SK-N-SH (cell line): ENCODE data around the gene EEIG1. TPM values are rescaled to one million over a fixed set of nuclear protein-coding genes. Genes with fewer than 3 reads are reported as not detected.

Experiments used
- CTCF ChIA-PET: fragments of 300-600, 350-600 bp; formaldehyde crosslinking; extraction: SDS; loops from one replicate; lab custom pipeline; 2021; lab: Yijun Ruan, JAX
- POLR2A ChIA-PET: fragments of 350-600 bp; sonication (Branson Sonifier 250); formaldehyde crosslinking; extraction: SDS; loops from one replicate; lab custom pipeline; 2020; ENCODE audit warnings: antibody characterized with exemption, inconsistent platforms; lab: Yijun Ruan, JAX
- DNase-seq: peaks from one replicate; pipeline ENCODE4 v3.0.0; 2012
- H2AFZ ChIP-seq: fragments of 200-600 bp; sonication (generic); 2 replicates; pipeline ENCODE4 v1.8.1; 2016; ENCODE audit warnings: antibody characterized with exemption, mild to moderate bottlenecking, low read depth
- H3F3A ChIP-seq: fragments of 200-600 bp; sonication (generic); replicated peaks from 2 replicates; pipeline ENCODE3; 2016; ENCODE audit warnings: antibody characterized with exemption, mild to moderate bottlenecking; ENCODE audit not compliant: insufficient read depth
- H3K27ac ChIP-seq, 2 experiments: fragments of 200-500 bp in 1 of 2; fragments of 200-600 bp in 1 of 2; sonication (Bioruptor generic) in 1 of 2; sonication (generic), shearing (Covaris generic) in 1 of 2; 2 replicates each; pipeline versions ENCODE4 v1.5.1 to v1.6.1; 2014 to 2016; ENCODE audit warnings: low read depth in 2 of 2, inconsistent platforms in 1 of 2, low read length in 1 of 2, mild to moderate bottlenecking in 1 of 2, mixed read lengths in 1 of 2
- H3K27me3 ChIP-seq: fragments of 200-600 bp; sonication (generic), shearing (Covaris generic); 2 replicates; pipeline ENCODE4 v1.6.1; 2016; ENCODE audit warnings: mixed run types; ENCODE audit not compliant: insufficient read depth
- H3K36me3 ChIP-seq, 2 experiments: fragments of 200-500 bp in 1 of 2; fragments of 200-600 bp in 1 of 2; sonication (Bioruptor generic) in 1 of 2; sonication (generic) in 1 of 2; replicated peaks in 1 of 2; 2 replicates each; pipeline versions ENCODE3 to v1.5.1; 2014 to 2016; ENCODE audit warnings: low read length in 1 of 2, mild to moderate bottlenecking in 1 of 2; ENCODE audit not compliant: insufficient read depth in 2 of 2, control insufficient read depth in 1 of 2
- H3K4me1 ChIP-seq, 2 experiments: fragments of 200-500 bp in 1 of 2; fragments of 200-600 bp in 1 of 2; sonication (Bioruptor generic) in 1 of 2; sonication (generic), shearing (Covaris generic) in 1 of 2; 2 replicates each; pipeline versions ENCODE4 v1.5.1 to v1.6.1; 2014 to 2016; ENCODE audit warnings: low read depth in 1 of 2, low read length in 1 of 2, mixed run types in 1 of 2; ENCODE audit not compliant: insufficient read depth in 2 of 2, control insufficient read depth in 1 of 2
- H3K4me2 ChIP-seq: fragments of 200-600 bp; sonication (generic), shearing (Covaris generic); 2 replicates; pipeline ENCODE4 v1.6.1; 2017; ENCODE audit warnings: mixed run types
- H3K4me3 ChIP-seq, 2 experiments: fragments of 200-500 bp in 1 of 2; fragments of 200-600 bp in 1 of 2; sonication (Bioruptor generic) in 1 of 2; sonication (generic), shearing (Covaris generic) in 1 of 2; 2 replicates each; pipeline versions ENCODE4 v1.5.1 to v1.8.1; 2014 to 2016; ENCODE audit warnings: low read depth in 2 of 2, inconsistent platforms in 1 of 2, low read length in 1 of 2, mild to moderate bottlenecking in 1 of 2, mixed read lengths in 1 of 2, moderate library complexity in 1 of 2
- H3K79me2 ChIP-seq: fragments of 200-600 bp; sonication (generic); 2 replicates; pipeline ENCODE4 v1.8.1; 2017; ENCODE audit warnings: mild to moderate bottlenecking; ENCODE audit not compliant: insufficient read depth
- H3K9ac ChIP-seq: fragments of 200-600 bp; sonication (generic); 2 replicates; pipeline ENCODE4 v1.6.1; 2017; ENCODE audit warnings: mixed run types
- H3K9me2 ChIP-seq: fragments of 200-600 bp; sonication (generic); 2 replicates; pipeline ENCODE4 v1.6.1; 2017; ENCODE audit warnings: mixed run types
- H3K9me3 ChIP-seq: fragments of 200-600 bp; sonication (generic); 2 replicates; pipeline ENCODE4 v1.6.1; 2017; ENCODE audit warnings: mixed run types, mild to moderate bottlenecking, moderate library complexity
- H4K20me1 ChIP-seq: fragments of 200-600 bp; sonication (generic); 2 replicates; pipeline ENCODE4 v1.6.1; 2017; ENCODE audit warnings: mild to moderate bottlenecking, mixed run types; ENCODE audit not compliant: insufficient read depth
- FOSL2 ChIP-seq: IDR thresholded peaks from 2 replicates; pipeline ENCODE4 v1.4.0; 2012; ENCODE audit warnings: low read depth, mild to moderate bottlenecking, moderate library complexity, borderline replicate concordance
- FOXJ3 ChIP-seq: sonication (generic); formaldehyde crosslinking; IDR thresholded peaks from 2 replicates; pipeline ENCODE4 v1.5.1; 2020; ENCODE audit warnings: mild to moderate bottlenecking, missing genetic modification reagents
- FOXM1 ChIP-seq: IDR thresholded peaks from 2 replicates; pipeline ENCODE4 v1.4.0; 2012; ENCODE audit warnings: low read depth, mild to moderate bottlenecking
- GABPA ChIP-seq: IDR thresholded peaks from 2 replicates; pipeline ENCODE4 v1.4.0; 2012; ENCODE audit warnings: low read depth, mild to moderate bottlenecking
- GATA2 ChIP-seq: sonication (generic); formaldehyde crosslinking; IDR thresholded peaks from 2 replicates; pipeline ENCODE4 v1.5.0; 2020; ENCODE audit warnings: mild to moderate bottlenecking, missing genetic modification reagents
- JUND ChIP-seq: IDR thresholded peaks from 2 replicates; pipeline ENCODE4 v1.4.0; 2012
- MEF2A ChIP-seq: IDR thresholded peaks from 2 replicates; pipeline ENCODE4 v1.4.0; 2012; ENCODE audit warnings: low read depth, borderline replicate concordance
- MXI1 ChIP-seq: IDR thresholded peaks from 2 replicates; pipeline ENCODE4 v1.6.1; 2012; ENCODE audit warnings: mild to moderate bottlenecking, low read depth, low read length, improper control_type of control experiment
- NRF1 ChIP-seq: IDR thresholded peaks from 2 replicates; pipeline ENCODE4 v1.6.1; 2012; ENCODE audit warnings: low read depth, mild to moderate bottlenecking, low read length
- POLR2AphosphoS5 ChIP-seq: IDR thresholded peaks from 2 replicates; pipeline ENCODE4 v1.6.1; 2012; ENCODE audit warnings: low read depth, low read length
- RCOR1 ChIP-seq: fragments of 150-350 bp; IDR thresholded peaks from 2 replicates; pipeline ENCODE4 v1.6.1; 2017; ENCODE audit warnings: antibody characterized with exemption, low read length
- REST ChIP-seq: IDR thresholded peaks from 2 replicates; pipeline ENCODE4 v1.6.1; 2012; ENCODE audit warnings: mild to moderate bottlenecking, low read depth, low read length, moderate library complexity
- SMC3 ChIP-seq: IDR thresholded peaks from 2 replicates; pipeline ENCODE4 v1.6.1; 2012; ENCODE audit warnings: low read depth, low read length, improper control_type of control experiment
- TAF1 ChIP-seq: IDR thresholded peaks from 2 replicates; pipeline ENCODE4 v1.6.1; 2012; ENCODE audit warnings: low read depth, mild to moderate bottlenecking, low read length, moderate library complexity, borderline replicate concordance
- USF2 ChIP-seq: fragments of 150-350 bp; IDR thresholded peaks from 2 replicates; pipeline ENCODE4 v1.6.1; 2017; ENCODE audit warnings: antibody characterized with exemption, low read length, low read depth, borderline replicate concordance
- WGBS: methylation state at CpG from one replicate; pipeline ENCODE4 v1.1.6; 2017; ENCODE audit warnings: low lambda C conversion rate; 5-methylcytosine and 5-hydroxymethylcytosine counted together
- polyA plus RNA-seq, 3 experiments: library from polyadenylated mRNA; depleted of rRNA; stranded (reverse); fragments of >200 nt; gene quantifications; 2 replicates each; pipeline ENCODE4 v1.2.3, GENCODE V29; 2012
- TF ChIP-seq, protein P1 (sequence below): fragments of 150-350 bp; IDR thresholded peaks from 2 replicates; pipeline ENCODE4 v1.6.1; 2016; ENCODE audit warnings: mild to moderate bottlenecking, low read depth, low read length

The EEIG1 gene
- polyA plus RNA-seq, 1 of the 3 experiments (the other 2 are of a cell fraction): 26.2 TPM

DNA sequence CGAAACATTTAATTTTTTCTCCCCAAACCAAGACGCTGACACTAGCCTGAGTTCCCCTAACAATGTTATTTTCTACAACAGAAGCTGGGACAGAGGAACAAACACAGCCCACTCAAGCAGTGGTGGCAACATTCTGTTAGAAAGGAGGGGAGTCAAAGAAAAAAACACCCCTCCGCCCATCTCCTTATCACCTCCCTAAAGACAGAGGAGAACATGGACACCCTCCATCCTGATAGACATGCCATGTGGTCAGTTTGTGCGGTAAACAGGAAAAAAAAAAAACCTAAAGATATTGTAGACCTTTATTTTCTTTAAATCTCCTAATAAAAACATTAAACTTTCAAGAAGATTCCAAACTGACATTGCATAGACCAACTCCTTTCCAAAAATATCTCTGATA is 40.2 kb downstream of the EEIG1 start:
- Histone ChIP-seq H3K9ac (no peak overlapping the region), H3K79me2 (peaks cover 21% of the 10 kb centered on the region), H3K27ac (no peak overlapping the region), H3K4me1 (peaks cover 10 to 45% of the 10 kb centered on the region in 2 experiments), H3K9me2 (no peaks in the 10 kb centered on the region), H2AFZ (no peak overlapping the region), H3K27me3 (no peaks in the 10 kb centered on the region), H3K4me2 (no peak overlapping the region)
- POLR2A ChIA-PET: no interaction called here
- DNase-seq: no peak
- WGBS: 92% methylated on average over 4 of the region's 4 CpGs
- CTCF ChIA-PET: interaction anchor here (1.0 to 10.3 kb wide), 5 partner anchors 14 to 176 kb away, joined by 3 to 219 read pairs (median 55); no protein-coding TSS in a partner anchor
- TF ChIP-seq REST (no peak), MEF2A (no peak), GABPA (no peak), JUND (no peak), SMC3 (no peak), TAF1 (no peak), MXI1 (no peak), FOSL2 (no peak), NRF1 (no peak), FOXJ3 (CRISPR knock-in tag) (no peak), GATA2 (CRISPR knock-in tag) (no peak), USF2 (no peak), POLR2AphosphoS5 (no peak), RCOR1 (no peak), FOXM1 (no peak)
- TF ChIP-seq, protein P1, sequence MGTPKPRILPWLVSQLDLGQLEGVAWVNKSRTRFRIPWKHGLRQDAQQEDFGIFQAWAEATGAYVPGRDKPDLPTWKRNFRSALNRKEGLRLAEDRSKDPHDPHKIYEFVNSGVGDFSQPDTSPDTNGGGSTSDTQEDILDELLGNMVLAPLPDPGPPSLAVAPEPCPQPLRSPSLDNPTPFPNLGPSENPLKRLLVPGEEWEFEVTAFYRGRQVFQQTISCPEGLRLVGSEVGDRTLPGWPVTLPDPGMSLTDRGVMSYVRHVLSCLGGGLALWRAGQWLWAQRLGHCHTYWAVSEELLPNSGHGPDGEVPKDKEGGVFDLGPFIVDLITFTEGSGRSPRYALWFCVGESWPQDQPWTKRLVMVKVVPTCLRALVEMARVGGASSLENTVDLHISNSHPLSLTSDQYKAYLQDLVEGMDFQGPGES: no peak
- TF ChIP-seq, all 33 proteins: peak for 0
- Histone ChIP-seq H3K9me3 (no peaks in the 10 kb centered on the region), H4K20me1 (peaks cover 13% of the 10 kb centered on the region; the same call in 1 of the 2 replicates), H3K36me3 (peaks cover 4 to 48% of the 10 kb centered on the region in 2 experiments), H3K4me3 (no peak overlapping the region), H3F3A (peaks cover 3% of the 10 kb centered on the region)
